Erythroblast (primary cell): ENCODE data around the gene FER1L5.

ENCODE experiments used
- GATA1 ChIP-seq: IDR thresholded peaks from 2 replicates; pipeline ENCODE4 v1.6.1; 2011; ENCODE audit warnings: low read depth, mild to moderate bottlenecking, control low read depth, low read length, moderate library complexity
- POLR2A ChIP-seq: IDR thresholded peaks from 2 replicates; pipeline ENCODE4 v1.6.1; 2011; ENCODE audit warnings: mild to moderate bottlenecking, low read length

DNA sequence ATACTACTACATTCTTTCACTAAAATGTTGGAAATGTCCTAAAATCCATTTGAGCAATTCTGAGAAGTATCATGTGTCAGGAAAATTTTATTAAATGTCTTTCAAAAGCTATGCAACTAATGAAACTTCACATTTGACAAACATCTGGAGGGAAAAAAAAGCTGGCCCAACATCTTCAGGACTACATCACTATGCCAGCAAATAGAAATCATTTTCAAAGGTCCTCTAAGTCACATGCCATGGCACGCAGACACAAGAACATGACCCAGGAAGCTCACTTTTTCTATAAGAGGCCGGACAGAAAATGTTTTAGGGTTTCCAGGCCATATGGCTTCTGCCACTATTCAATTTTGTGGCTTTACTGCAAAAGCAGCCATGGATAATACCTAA, 16.0 kb upstream of the FER1L5 start:
- TF ChIP-seq POLR2A (no peak), GATA1 (no peak)
